HuH-7 (cell line): ENCODE results near the gene COX15.
"Not testable (repeated sequence)": the region's sequence is repeated elsewhere in the genome, so short reads cannot be mapped to it uniquely, and the experiment has no call there.

Experiments
- DNase-seq: peaks from one replicate; pipeline ENCODE4 v3.0.0; 2011; ENCODE audit warnings: low spot score

The COX15 gene

DNA sequence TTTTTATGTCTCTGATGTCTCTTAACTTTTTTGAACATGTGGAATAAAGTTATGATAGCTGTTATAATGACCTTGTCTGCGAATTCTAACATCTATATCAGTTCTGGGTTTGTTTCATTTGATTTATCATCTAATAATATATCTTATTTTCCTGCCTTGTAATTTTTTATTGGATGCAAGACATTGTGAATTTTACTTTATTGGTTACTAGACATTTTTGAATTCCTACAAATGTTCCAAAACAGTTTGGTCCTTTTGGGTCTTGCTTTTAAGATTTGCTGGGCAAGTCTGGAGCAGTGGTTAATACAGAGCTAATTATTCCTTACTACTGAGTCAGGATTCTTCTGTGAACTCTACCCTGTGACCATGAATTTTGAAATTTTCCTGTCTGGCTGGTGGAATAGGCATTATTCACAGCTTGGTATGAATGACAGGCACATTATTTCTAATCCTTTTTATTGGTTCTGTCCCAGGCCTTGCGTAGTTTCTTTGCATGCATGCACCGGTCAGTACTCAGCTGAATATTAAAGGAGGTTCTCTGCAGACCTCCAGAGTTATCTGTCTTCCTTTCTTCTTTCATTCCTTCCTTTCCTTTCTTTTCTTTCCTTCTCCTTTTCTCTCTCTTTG is 9.1 kb upstream of the COX15 start:
- no peak for DNase-seq

DNA sequence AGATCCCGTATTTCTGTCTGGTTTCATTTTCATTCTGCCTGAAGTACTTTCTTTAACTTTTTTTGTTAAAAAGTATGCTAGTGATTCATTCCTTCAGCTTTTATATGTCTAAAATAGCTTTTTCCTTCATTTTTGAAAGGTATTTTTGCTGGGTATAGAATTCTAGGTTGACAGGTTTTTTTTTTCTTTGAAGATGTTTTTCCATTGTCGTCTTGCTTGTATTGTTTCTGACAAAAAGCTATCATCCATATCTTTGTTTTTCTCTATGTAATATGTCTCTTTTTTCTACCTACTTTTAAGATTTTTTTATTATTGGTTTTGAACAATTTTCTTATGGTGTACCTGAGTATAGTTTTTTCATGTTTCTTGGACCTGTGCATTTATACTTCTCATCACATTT is 8.3 kb upstream of the COX15 start:
- DNase-seq: no peak

DNA sequence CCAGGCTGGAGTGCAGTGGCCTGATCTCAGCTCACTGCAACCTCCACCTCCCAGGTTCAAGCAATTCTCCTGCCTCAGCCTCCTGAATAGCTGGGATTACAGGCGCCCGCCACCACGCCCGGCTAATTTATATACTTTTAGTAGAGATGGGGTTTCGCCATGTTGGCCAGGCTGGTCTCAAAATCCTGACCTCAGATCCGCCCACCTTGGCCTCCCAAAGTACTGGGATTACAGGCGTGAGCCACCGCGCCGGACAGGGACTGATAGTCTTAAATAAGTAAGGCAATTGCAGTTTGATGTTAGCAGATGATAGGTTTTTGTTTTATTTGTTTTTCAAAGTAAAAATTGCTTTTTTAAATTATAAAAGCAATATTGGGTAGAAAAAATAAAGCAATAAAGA is 2.2 kb upstream of the COX15 start:
- not testable (repeated sequence) for DNase-seq

DNA sequence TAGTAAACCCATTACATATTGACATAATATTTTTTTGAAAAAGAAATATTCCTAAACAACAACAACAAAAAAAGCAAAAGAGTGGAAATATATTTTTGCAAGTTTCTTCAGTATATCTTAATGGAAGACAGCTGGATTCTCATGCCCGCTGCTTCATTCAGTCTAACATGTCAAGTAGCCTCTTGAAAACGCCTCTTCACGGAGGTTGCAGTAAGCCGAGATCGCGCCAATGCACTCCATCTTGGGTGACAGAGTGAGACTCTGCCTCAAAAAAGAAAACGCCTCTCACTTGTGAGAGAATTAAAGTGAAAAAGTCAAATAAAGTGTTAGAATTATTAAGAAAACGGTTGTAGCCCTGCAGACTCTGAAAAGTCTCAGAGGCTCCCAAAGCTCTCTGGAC is 1.4 kb upstream of the COX15 start:
- DNase-seq: no peak

DNA sequence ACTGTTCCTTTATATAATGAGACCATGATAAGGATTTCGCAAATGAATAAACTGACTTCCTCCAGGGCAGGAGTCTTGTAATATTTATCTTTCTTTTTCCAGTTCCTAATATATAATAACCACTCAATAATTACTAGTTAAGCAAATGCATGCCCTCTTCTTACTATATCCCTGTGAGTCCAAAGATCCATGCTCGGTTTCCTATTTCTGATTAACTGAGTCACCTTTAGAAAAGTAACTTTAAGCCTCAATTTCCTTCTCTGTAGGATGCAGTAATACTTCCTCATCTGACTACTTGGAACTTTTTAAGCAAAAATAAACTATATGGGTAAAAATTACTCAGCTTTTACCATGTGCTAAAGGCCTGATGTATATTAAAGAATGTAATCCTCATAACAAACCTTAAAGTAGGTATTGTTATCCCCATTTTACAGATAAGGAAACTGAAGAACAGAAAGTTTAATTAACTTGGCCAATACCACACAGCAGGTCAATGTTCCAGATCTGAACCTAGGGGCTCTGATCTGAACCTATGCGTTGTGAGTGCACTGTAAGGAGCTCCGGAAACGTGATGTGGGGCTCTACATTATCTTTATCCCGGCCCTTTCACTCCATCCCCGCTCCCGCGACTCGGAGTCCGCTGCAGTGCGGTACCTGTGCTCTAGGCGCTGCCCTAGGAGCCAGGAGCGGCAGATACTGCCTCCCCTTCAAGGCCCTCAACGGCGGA is 458 bp downstream of the COX15 start:
- no peak for DNase-seq

DNA sequence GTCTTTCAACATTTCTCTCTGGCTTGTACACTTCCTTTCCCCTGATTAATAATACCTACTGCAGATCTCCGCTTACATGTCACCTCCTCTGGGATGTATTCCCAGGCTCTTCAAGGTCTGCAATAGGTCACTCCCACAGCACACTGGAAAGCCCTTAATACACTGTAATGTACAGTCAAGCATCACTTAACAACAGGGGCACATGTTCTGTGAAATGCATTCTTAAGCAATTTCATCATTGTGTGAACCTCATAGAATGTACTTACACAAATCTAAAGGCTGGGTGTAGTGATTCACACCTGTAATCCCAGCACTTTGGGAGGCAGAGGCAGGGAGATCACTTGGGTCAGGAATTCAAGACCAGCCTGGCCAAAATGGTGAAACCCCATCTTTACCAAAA is 1.9 kb downstream of the COX15 start:
- no peak for DNase-seq

DNA sequence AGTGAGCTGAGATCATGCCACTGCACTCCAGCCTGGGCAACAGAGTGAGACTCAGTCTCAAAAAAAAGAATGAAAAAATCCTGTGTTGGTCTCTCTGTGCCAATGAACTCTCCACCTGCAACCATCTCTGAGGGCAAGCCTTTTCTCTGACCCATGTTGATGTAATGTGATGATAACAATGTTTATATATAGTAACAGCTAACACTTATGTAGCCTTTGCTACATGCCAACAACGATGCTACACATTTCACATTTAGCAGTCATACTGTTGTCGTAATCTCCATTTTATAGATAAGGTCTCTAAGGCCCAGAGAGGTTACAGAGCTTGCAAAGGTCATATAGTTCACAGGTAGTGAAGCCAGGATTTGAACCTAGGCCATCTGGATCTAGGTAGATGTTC is 11.5 kb downstream of the COX15 start:
- DNase-seq: no peak

DNA sequence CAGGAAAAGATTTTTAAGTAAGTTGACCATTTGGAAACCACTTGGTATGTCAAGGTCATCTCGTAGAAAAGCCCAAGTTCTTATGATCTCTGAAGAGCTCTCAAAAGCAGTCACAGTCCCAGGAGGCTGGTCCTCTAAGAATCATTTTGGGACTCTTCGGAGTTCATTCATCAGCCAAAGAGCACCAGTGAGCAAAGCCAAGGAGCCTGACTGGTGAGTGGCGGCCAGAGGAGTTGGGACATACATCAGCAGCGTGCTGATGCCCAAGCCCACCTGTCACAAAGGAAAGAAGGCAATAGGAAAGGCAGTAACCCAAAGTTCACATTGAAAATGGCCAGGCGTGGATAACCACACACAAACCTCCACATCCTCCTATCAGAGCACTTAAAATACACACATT is 17.5 kb downstream of the COX15 start:
- DNase-seq: no peak

DNA sequence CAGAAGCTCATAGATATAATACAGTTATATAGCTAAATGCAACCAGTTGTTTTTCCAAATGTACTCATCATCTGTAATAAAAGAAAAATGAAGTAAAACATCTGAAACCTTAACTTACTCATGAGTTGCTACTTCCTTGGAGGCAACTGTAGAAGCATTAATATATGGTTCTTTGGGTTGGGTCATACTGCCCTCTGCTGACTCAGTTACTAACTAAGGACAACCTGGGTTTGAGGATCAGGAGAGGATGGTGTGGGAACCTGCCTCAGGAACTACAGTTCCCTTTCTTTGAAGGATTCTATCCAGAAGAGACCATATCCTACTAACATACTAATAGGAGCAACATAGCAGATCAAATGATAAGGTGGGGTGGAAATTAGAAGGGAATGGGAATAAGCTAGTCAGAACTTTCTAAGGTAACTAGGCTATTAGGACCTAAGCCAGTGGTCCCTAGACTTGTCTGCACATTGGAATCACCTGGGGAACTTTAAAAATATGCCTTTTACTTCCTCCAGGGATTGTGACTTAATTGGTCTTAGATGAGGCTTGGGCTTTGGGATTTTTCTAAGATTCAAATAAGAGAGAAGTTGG is 20.7 kb downstream of the COX15 start:
- DNase-seq: peak; percentile 29

DNA sequence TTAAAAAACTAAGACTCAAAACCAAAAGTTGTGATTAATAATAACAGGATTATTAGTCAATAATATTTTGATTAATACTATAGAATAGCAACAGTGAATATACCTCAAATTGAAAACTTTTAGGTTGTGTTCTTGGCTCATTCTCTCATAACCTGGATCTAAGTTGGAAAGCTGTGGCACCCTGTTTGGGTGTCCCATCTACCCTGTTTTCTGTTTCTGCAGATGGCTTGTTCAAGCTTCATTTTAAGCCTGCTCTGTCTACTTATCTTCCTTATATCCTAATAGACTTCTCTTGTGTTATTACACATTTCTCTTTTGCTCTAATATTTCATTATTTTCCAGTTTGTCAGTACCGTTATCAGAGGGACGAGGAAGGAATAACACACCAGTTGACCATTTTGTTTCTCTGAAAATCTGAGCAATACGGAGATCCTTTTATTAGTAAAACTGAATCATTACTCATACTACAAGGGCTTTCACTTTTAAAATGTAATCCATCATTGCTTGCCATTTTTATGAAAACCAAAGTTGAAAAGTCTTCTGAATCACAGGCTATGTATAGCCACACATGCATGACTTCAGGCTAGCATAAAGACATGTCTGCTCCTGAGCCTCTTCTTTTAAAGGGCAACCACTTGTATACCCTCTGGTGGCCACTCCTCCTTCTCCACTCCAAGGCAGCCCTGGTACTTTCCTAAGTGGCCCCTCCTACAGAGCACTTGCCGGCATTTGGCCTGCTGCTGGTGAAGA is 22.3 kb downstream of the COX15 start:
- DNase-seq: no peak

DNA sequence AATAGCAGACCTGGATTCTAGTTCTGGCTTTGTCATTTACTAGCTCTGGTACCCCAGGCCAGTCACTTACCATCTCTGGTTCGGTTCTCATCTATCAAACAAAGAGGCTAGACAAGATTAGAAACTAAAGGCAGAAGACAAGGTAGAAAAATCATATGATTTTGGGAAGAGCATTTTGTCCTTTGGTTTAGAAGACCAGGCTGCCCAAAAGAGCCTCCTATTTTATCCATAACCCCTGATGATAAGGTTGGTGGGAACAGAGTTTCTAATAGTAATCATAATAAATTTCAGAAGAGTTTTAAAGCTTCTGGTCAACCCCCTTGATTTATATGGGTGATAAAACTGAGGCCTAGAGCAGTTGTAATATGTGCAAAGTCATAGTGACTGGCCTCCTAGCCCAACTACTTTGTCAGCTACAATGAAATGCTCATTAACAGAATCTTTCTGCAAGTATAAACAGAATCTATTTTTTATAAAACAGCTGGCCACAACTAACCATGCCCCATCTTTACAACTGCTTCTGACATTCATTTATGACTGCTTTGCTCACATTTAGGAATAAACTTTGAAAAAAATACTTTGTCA is 23.4 kb downstream of the COX15 start:
- no peak for DNase-seq

DNA sequence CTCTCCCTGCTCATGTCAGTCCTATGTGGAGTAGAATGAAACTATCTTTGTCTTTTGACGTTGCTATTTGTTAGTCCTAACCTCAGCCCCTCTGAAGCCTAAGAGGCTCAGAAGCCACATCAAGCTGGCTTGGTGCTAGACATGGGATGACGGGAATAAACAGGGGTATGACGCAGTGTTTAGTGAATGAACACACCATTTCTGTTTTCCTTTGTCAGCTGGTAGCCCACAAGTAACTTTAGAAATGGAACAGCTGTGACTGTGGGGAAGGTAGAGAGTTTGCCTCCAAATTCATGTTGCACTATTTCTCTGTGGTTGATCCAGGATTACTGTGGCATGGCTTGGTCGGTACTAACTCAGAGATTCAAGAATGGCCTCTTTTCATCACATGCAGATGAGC is 31.3 kb downstream of the COX15 start:
- DNase-seq: no peak

DNA sequence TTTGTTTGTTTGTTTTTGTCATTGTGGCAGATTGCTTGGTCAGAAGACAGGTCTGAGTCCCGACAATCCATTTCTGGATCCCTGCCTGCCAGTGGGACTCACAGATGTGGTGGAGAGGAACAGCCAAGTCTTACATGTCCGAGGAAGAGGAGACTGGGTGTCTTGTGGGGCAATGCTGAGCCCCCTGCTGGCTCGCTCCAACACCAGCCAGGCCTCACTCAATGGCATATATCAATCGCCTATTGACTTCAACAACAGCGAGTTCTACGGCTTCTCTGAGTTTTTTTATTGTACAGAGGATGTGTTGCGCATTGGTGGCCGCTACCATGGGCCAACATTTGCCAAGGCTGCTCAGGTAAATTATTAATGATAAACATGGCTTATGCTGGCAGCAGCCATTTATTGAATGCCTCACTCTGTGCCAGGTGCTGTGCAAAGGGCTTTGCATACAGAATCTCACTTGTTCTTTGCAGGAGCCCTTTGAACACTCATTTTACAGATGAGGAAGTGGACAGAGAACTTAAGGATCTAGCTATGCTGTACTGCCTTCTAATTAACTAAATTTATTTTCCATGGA is 33.3 kb downstream of the COX15 start:
- DNase-seq: peak; percentile 4

DNA sequence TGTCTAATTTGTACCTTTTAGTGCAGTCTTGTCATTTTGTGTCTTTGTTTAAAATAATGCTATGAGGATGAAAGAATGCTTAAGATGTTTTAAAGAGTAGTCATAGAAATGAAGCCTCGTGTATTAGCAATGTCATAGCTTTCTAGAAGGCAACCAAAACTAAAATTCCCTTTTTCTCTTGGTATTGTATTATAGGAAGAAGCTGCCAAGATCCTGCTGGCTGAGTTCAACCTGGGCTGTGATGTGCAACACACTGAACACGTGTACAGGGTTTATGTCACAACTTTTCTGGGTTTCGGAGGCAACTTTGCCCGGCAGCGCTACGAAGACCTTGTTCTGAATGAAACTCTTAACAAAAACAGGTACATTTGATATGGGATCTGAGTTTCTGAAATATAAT is 36.2 kb downstream of the COX15 start:
- no peak for DNase-seq

DNA sequence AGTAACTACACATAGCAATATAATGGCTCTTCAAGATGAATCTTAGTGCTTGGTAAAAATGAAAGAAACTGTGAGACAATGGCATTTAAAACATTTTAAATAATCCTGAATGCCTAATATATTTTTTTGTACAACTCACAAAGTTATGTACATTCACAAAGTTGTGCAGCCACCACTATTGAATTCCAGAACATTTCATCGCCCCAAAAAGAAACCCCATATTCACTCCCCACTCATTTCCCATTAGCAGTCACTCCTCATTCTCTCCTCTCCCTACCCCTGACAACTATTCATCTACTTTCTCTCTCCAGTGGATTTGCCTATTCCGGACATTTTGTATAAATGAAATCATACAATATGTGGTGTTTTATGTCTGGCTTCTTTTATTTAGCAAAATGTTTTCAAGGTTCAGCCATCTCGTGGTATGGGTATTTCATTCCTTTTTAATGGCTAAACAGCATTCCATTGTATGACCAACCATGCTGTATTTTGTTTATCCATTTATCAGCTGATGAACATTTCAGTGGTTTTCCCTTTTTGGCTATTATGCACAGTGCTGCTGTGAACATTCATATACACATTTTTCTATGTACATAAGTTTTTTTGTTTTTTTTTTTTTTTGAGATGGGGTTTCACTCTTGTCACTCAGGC is 37.9 kb downstream of the COX15 start:
- no peak for DNase-seq

DNA sequence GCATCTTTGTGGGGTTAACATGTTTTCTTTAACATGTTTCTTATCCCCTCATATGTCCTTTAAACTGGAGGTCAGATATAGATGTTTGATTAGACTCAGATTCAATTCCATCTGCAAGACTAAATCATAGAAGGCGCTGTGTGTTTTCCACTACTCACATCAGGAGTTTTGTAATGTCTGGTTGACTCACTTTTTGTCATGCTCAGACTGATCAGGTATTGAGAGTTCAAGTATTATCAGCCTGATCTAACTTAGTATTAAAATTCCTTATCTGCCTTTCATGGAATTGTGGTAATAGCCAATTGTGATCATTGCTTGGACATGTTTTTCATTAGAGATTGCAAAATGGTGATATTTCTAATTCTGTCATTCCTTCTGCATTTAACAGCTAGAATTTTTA is 42.5 kb downstream of the COX15 start:
- DNase-seq: no peak

DNA sequence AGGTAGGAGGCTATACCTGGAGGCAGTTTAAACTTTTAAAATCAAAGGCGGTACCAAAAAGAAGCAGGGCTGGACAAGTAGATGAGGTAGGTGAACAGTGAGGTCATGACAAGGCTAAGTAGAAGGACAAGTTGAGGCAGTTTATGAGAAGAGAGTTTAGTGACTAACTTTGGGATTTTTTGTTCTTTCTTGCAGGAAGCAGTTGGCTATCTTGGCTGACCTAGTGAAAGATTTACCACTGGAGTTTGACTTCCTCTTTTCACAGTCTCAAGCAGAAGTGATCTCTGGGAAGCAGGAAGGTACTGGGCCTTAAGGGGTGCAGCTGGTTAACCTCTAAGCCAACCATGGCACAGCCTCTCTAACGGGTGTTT is 46.3 kb downstream of the COX15 start:
- DNase-seq: no peak

DNA sequence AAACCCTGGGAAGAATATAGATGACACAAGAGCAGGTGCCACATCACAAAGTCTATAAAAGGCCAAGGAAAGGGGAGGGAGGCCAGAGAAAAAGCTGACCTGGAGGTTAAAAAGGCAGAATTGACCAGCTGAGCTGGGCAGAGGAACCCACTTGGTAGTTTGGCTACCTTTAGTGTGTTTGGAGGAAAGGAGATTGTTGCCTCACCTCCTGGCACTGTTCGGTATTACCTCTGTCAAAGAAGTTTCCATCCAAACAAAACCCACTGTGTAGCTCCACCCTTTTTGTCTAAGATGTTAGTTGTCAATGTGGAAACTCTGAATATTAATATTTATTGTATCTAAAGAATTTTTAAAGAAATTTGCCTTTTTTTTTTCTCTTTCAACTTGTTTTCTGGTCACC is 49.2 kb downstream of the COX15 start:
- DNase-seq: peak; percentile 17
